Measurements from ENCODE around the gene TTC7B.

The TTC7B gene

GRCh38 chr14:90604356-90604755 is 211.9 kb downstream of the TTC7B start:
- DNase-seq (ENCODE audit: low read depth), result no peak
- TF ChIP-seq CTCF (IDR thresholded peaks at IDR 0.05; ENCODE audit: insufficient read depth, low read depth, low read length, missing control alignments), result no peak
- no peak overlapping the region for H3K4me3 ChIP-seq (ENCODE audit: low read depth, low read length)

GRCh38 chr14:90603841-90604240 is 212.4 kb downstream of the TTC7B start:
- no peak for DNase-seq (ENCODE audit: low read depth)
- H3K4me3 ChIP-seq (ENCODE audit: low read depth, low read length), result no peak overlapping the region
- no peak for TF ChIP-seq CTCF (IDR thresholded peaks at IDR 0.05; ENCODE audit: insufficient read depth, low read depth, low read length, missing control alignments)

- no peak for TF ChIP-seq CTCF (IDR thresholded peaks at IDR 0.05; ENCODE audit: insufficient read depth, low read depth, low read length, missing control alignments)
- no peak overlapping the region for H3K4me3 ChIP-seq (ENCODE audit: low read depth, low read length)
- no peak for DNase-seq (ENCODE audit: low read depth)
Measured at GRCh38 chr14:90603336-90603735, 212.9 kb downstream of the TTC7B start.

GRCh38 chr14:90602088-90602687 is 214.0 kb downstream of the TTC7B start:
- H3K4me3 ChIP-seq (ENCODE audit: low read depth, low read length), result no peak overlapping the region
- no peak for DNase-seq (ENCODE audit: low read depth)
- TF ChIP-seq CTCF (IDR thresholded peaks at IDR 0.05; ENCODE audit: insufficient read depth, low read depth, low read length, missing control alignments), result no peak

- TF ChIP-seq CTCF (IDR thresholded peaks at IDR 0.05; ENCODE audit: insufficient read depth, low read depth, low read length, missing control alignments), result no peak
- no peak overlapping the region for H3K4me3 ChIP-seq (ENCODE audit: low read depth, low read length)
- no peak for DNase-seq (ENCODE audit: low read depth)
Measured at GRCh38 chr14:90601563-90601962, 214.7 kb downstream of the TTC7B start.

GRCh38 chr14:90600619-90601018 is 215.6 kb downstream of the TTC7B start:
- no peak for DNase-seq (ENCODE audit: low read depth)
- no peak overlapping the region for H3K4me3 ChIP-seq (ENCODE audit: low read depth, low read length)
- no peak for TF ChIP-seq CTCF (IDR thresholded peaks at IDR 0.05; ENCODE audit: insufficient read depth, low read depth, low read length, missing control alignments)
